PC-9 (cell line): ENCODE results near the gene CMTM8. TPM values are rescaled to one million over a fixed set of nuclear protein-coding genes. Genes with fewer than 3 reads are reported as not detected.
"Not testable (repeated sequence)": the region's sequence is repeated elsewhere in the genome, so short reads cannot be mapped to it uniquely, and the experiment has no call there.

Experiments
- BruUV-seq: library from RNA; stranded (reverse); fragments of 400-500 nt; replicated peaks from 2 replicates; lab custom pipeline; 2021; lab: Mats Ljungman, UMichigan
- CTCF ChIA-PET: fragments of 300-600 bp; sonication (Branson Sonifier 250); formaldehyde crosslinking; loops from one replicate; lab custom pipeline; 2022; ENCODE audit warnings: antibody characterized with exemption; lab: Charles Lee
- POLR2A ChIA-PET: fragments of 300-600 bp; sonication (Branson Sonifier 250); formaldehyde crosslinking; loops from one replicate; lab custom pipeline; 2022; ENCODE audit warnings: antibody characterized with exemption; ENCODE audit not compliant: unreplicated experiment; lab: Charles Lee
- DNase-seq, 2 experiments: peaks; one replicate each; pipeline versions ENCODE4 v3.0.0 to v3.0.0-alpha.2; 2015 to 2022; ENCODE audit warnings: mixed read lengths in 1 of 2
- H2AFZ ChIP-seq: fragments of 200-600 bp; sonication (generic); 2 replicates; pipeline ENCODE4 v1.8.1; 2017; ENCODE audit warnings: antibody characterized with exemption
- H3F3A ChIP-seq: fragments of 200-600 bp; sonication (generic); 2 replicates; pipeline ENCODE4 v1.8.1; 2017; ENCODE audit warnings: antibody characterized with exemption, mild to moderate bottlenecking, low read depth; ENCODE audit not compliant: insufficient read depth
- H3K27ac ChIP-seq: fragments of 200-600 bp; sonication (generic); 2 replicates; pipeline ENCODE4 v1.6.1; 2016; ENCODE audit warnings: mixed run types
- H3K27me3 ChIP-seq: fragments of 200-600 bp; sonication (generic); 2 replicates; pipeline ENCODE4 v1.6.1; 2016; ENCODE audit warnings: low read depth, mixed run types; ENCODE audit not compliant: insufficient read depth
- H3K36me3 ChIP-seq: fragments of 200-600 bp; sonication (generic); 2 replicates; pipeline ENCODE4 v1.6.1; 2016; ENCODE audit warnings: low read depth, mixed run types
- H3K4me1 ChIP-seq: fragments of 200-600 bp; sonication (generic); replicated peaks from 2 replicates; pipeline ENCODE4 v1.6.1; 2016; ENCODE audit warnings: mixed run types; ENCODE audit not compliant: insufficient read depth
- H3K4me2 ChIP-seq: fragments of 200-600 bp; sonication (generic); 2 replicates; pipeline ENCODE4 v1.6.1; 2017; ENCODE audit warnings: mixed run types
- H3K4me3 ChIP-seq: fragments of 200-600 bp; sonication (generic); 2 replicates; pipeline ENCODE4 v1.6.1; 2016; ENCODE audit warnings: mixed run types
- H3K79me2 ChIP-seq: fragments of 200-600 bp; sonication (generic); 2 replicates; pipeline ENCODE4 v1.6.1; 2017; ENCODE audit warnings: low read depth, mixed run types
- H3K9me2 ChIP-seq: fragments of 200-600 bp; sonication (generic); 2 replicates; pipeline ENCODE4 v1.8.1; 2017; ENCODE audit warnings: mild to moderate bottlenecking; ENCODE audit not compliant: insufficient read depth
- H3K9me3 ChIP-seq: fragments of 200-600 bp; sonication (generic); 2 replicates; pipeline ENCODE4 v1.8.1; 2016; ENCODE audit warnings: low read depth; ENCODE audit not compliant: insufficient read depth
- H4K20me1 ChIP-seq: fragments of 200-600 bp; sonication (generic); 2 replicates; pipeline ENCODE4 v1.8.1; 2017; ENCODE audit not compliant: insufficient read depth
- CTCF ChIP-seq: fragments of 200-600 bp; sonication (generic); conservative IDR thresholded peaks from 2 replicates; pipeline ENCODE4 v1.6.1; 2017; ENCODE audit warnings: mixed run types, antibody characterized with exemption, mild to moderate bottlenecking, moderate library complexity
- EZH2 ChIP-seq: fragments of 200-600 bp; sonication (generic); IDR thresholded peaks from 2 replicates; pipeline ENCODE4 v1.8.0; 2017; ENCODE audit warnings: antibody characterized with exemption, low read depth
- intact Hi-C: fragments of 100-400 bp; cut with micrococcal nuclease; formaldehyde crosslinking; loops from one replicate; pipeline ENCODE4 v1.10.0; 2022; ENCODE audit not compliant: unreplicated experiment
- total RNA-seq: library from RNA; stranded (reverse); gene quantifications from 2 replicates; pipeline ENCODE4 v1.2.3, GENCODE V29; 2021

The CMTM8 gene
- total RNA-seq, 1 experiment from 2014 or later: 17.8 TPM

GRCh38 chr3:32224016-32224516 lies 14.4 kb upstream of the CMTM8 start:
- no peak overlapping the region for H3K27ac ChIP-seq
- no peaks in the 10 kb centered on the region for H3K9me3 ChIP-seq
- H3K4me2 ChIP-seq: no peak overlapping the region
- no peaks in the 10 kb centered on the region for H3K79me2 ChIP-seq
- no peak for TF ChIP-seq CTCF
- no peak for TF ChIP-seq EZH2
- no peak overlapping the region for H2AFZ ChIP-seq
- no peak for DNase-seq
- H3K36me3 ChIP-seq: no peaks in the 10 kb centered on the region
- no peaks in the 10 kb centered on the region for H3K27me3 ChIP-seq
- no TSS peak for BruUV-seq
- no peaks in the 10 kb centered on the region for H3K9me2 ChIP-seq
- CTCF ChIA-PET: interaction anchor here (0.8 kb wide), 1 partner anchor 78 kb away, joined by 3 read pairs; no protein-coding TSS in a partner anchor
- POLR2A ChIA-PET: no interaction called here
- intact Hi-C loops: no loop called here
- peaks cover 12% of the 10 kb centered on the region for H3K4me1 ChIP-seq
- no peak overlapping the region for H3K4me3 ChIP-seq
- no peaks in the 10 kb centered on the region for H4K20me1 ChIP-seq
- H3F3A ChIP-seq: peaks cover 12% of the 10 kb centered on the region; the same call in 1 of the 2 replicates

- POLR2A ChIA-PET: interaction anchor here (0.5 kb wide), 1 partner anchor 9 kb away, joined by 9 read pairs; no protein-coding TSS in a partner anchor
- no TSS peak for BruUV-seq
Observed at GRCh38 chr3:32226875-32227500, 11.5 kb upstream of the CMTM8 start.

GRCh38 chr3:32228743-32229142 lies 9.7 kb upstream of the CMTM8 start:
- H3K79me2 ChIP-seq, DNase-seq, H3K27ac ChIP-seq, H3K27me3 ChIP-seq, H3K9me3 ChIP-seq, H3K36me3 ChIP-seq, BruUV-seq, H2AFZ ChIP-seq, intact Hi-C loops, H4K20me1 ChIP-seq, H3K4me3 ChIP-seq, H3K9me2 ChIP-seq, CTCF ChIA-PET, H3K4me2 ChIP-seq: not testable (repeated sequence)
- peaks cover 12% of the 10 kb centered on the region; the same call in 1 of the 2 replicates for H3F3A ChIP-seq
- POLR2A ChIA-PET: interaction anchor here (0.6 kb wide), 1 partner anchor 85 kb away, joined by 5 read pairs; no protein-coding TSS in a partner anchor
- H3K4me1 ChIP-seq: peaks cover 12% of the 10 kb centered on the region

More at GRCh38 chr3:32226875-32227500, 11.5 kb upstream of the CMTM8 start:
- Histone ChIP-seq H3K4me1 (peaks cover 12% of the 10 kb centered on the region), H3K27me3 (no peaks in the 10 kb centered on the region), H3K36me3 (no peaks in the 10 kb centered on the region), H3K79me2 (no peaks in the 10 kb centered on the region), H2AFZ (no peak overlapping the region), H4K20me1 (no peaks in the 10 kb centered on the region), H3K9me3 (no peaks in the 10 kb centered on the region), H3K4me2 (peak overlapping the region; percentile 19), H3K9me2 (no peaks in the 10 kb centered on the region), H3K27ac (no peak overlapping the region), H3K4me3 (no peak overlapping the region), H3F3A (peaks cover 12% of the 10 kb centered on the region; the same call in 1 of the 2 replicates)
- CTCF ChIA-PET: no interaction called here
- peak in 1 of 2 experiments; percentile 75 for DNase-seq
- intact Hi-C loops: no loop called here
- TF ChIP-seq EZH2 (no peak), CTCF (no peak)
